PC-3 (cell line): ENCODE measurements around the gene DUSP6. TPM values are rescaled to one million over a fixed set of nuclear protein-coding genes. Genes with fewer than 3 reads are reported as not detected.

Source experiments
- ATAC-seq: fragments of 200-7000 bp; cut with Tn5 transposase; 2 replicates; pipeline ENCODE4 v1.9.1; 2020; ENCODE audit warnings: mild to moderate bottlenecking, moderate library complexity
- BruUV-seq: library from RNA; stranded (reverse); fragments of 400-500 nt; replicated peaks from 2 replicates; lab custom pipeline; 2021; lab: Mats Ljungman, UMichigan
- CTCF ChIA-PET: fragments of 300-600 bp; sonication (Branson Sonifier 250); formaldehyde crosslinking; loops from one replicate; lab custom pipeline; 2022; ENCODE audit warnings: antibody characterized with exemption; lab: Charles Lee
- POLR2A ChIA-PET: fragments of 300-600 bp; sonication (Branson Sonifier 250); formaldehyde crosslinking; loops from one replicate; lab custom pipeline; 2022; ENCODE audit warnings: antibody characterized with exemption; ENCODE audit not compliant: unreplicated experiment; lab: Charles Lee
- DNase-seq: peaks from one replicate; pipeline ENCODE4 v3.0.0-alpha.2; 2015
- H2AFZ ChIP-seq: fragments of 300-600 bp; sonication (generic); 2 replicates; pipeline ENCODE4 v1.6.0; 2016; ENCODE audit warnings: antibody characterized with exemption, low read length
- H3F3A ChIP-seq: fragments of 300-600 bp; sonication (generic); one replicate; pipeline ENCODE4 v1.6.0; 2017; ENCODE audit warnings: antibody characterized with exemption, low read length, control low read depth, mild to moderate bottlenecking; ENCODE audit not compliant: unreplicated experiment
- H3K27ac ChIP-seq: fragments of 300-600 bp; sonication (generic); 2 replicates; pipeline ENCODE4 v1.5.1; 2016; ENCODE audit warnings: mild to moderate bottlenecking, low read length
- H3K27me3 ChIP-seq: fragments of 300-600 bp; sonication (generic); 2 replicates; pipeline ENCODE4 v1.6.1; 2016; ENCODE audit warnings: low read length, mixed read lengths
- H3K36me3 ChIP-seq: fragments of 300-600 bp; sonication (generic); 2 replicates; pipeline ENCODE4 v1.6.1; 2016; ENCODE audit warnings: low read depth, mixed run types, low read length, mixed read lengths
- H3K4me1 ChIP-seq: fragments of 300-600 bp; sonication (generic); 2 replicates; pipeline ENCODE4 v1.5.1; 2016; ENCODE audit warnings: low read length; ENCODE audit not compliant: insufficient read depth
- H3K4me2 ChIP-seq: fragments of 300-600 bp; sonication (generic); 2 replicates; pipeline ENCODE4 v1.6.0; 2016; ENCODE audit warnings: low read length
- H3K4me3 ChIP-seq: fragments of 300-600 bp; sonication (generic); 2 replicates; pipeline ENCODE4 v1.5.1; 2016; ENCODE audit warnings: mild to moderate bottlenecking, low read length, mixed read lengths
- H3K79me2 ChIP-seq: fragments of 300-600 bp; sonication (generic); 2 replicates; pipeline ENCODE4 v1.6.1; 2017; ENCODE audit warnings: low read length, mixed read lengths
- H3K9ac ChIP-seq: fragments of 300-600 bp; sonication (generic); 2 replicates; pipeline ENCODE4 v1.6.0; 2016; ENCODE audit warnings: mild to moderate bottlenecking, low read length
- H3K9me2 ChIP-seq: fragments of 300-600 bp; sonication (generic); replicated peaks from 2 replicates; pipeline ENCODE4 v1.6.1; 2016; ENCODE audit warnings: mixed run types, low read length, mixed read lengths
- H3K9me3 ChIP-seq: fragments of 300-600 bp; sonication (generic); 2 replicates; pipeline ENCODE4 v1.6.1; 2016; ENCODE audit warnings: low read length, mixed read lengths
- H4K20me1 ChIP-seq: fragments of 300-600 bp; sonication (generic); 2 replicates; pipeline ENCODE4 v1.6.1; 2016; ENCODE audit warnings: low read length, mixed read lengths
- EZH2 ChIP-seq: fragments of 300-600 bp; sonication (generic); IDR thresholded peaks from one replicate; pipeline ENCODE4 v1.6.1; 2017; ENCODE audit warnings: antibody characterized with exemption, mild to moderate bottlenecking, low read length; ENCODE audit not compliant: unreplicated experiment
- EZH2phosphoT487 ChIP-seq: fragments of 300-600 bp; sonication (generic); IDR thresholded peaks from 2 replicates; pipeline ENCODE4 v1.6.1; 2018; ENCODE audit warnings: mild to moderate bottlenecking, antibody characterized with exemption, low read length, borderline replicate concordance
- intact Hi-C: fragments of 100-400 bp; cut with micrococcal nuclease; formaldehyde crosslinking; loops from 2 replicates; pipeline ENCODE4 v1.9.0; 2023
- total RNA-seq: library from RNA; depleted of rRNA; stranded (reverse); fragments of >200 nt; gene quantifications from 2 replicates; pipeline ENCODE4 v1.2.3, GENCODE V29; 2014
- TF ChIP-seq, protein P1 (sequence below): fragments of 300-600 bp; sonication (generic); conservative IDR thresholded peaks from 2 replicates; pipeline ENCODE4 v1.5.1; 2017; ENCODE audit warnings: antibody characterized with exemption, low read depth, mild to moderate bottlenecking, low read length

Gene DUSP6
- total RNA-seq, 1 experiment from 2014 or later = 244 TPM

- H3K9me3 ChIP-seq = no peaks in the 10 kb centered on the region
- no TSS peak for BruUV-seq
- H3K9ac ChIP-seq = no peak overlapping the region
- H2AFZ ChIP-seq = no peak overlapping the region
- peaks cover 6% of the 10 kb centered on the region for H3K36me3 ChIP-seq
- ATAC-seq = no peak
- H4K20me1 ChIP-seq = peaks cover 15% of the 10 kb centered on the region
- H3K27ac ChIP-seq = no peak overlapping the region
- ChIA-PET POLR2A (no interaction called here), CTCF (interaction anchor here (0.6 kb wide), 1 partner anchor 21 kb away, joined by 3 read pairs; no protein-coding TSS in a partner anchor)
- no peak for DNase-seq
- H3K79me2 ChIP-seq = peaks cover 33% of the 10 kb centered on the region
- intact Hi-C loops = no loop called here
- H3F3A ChIP-seq = no peaks in the 10 kb centered on the region
- peaks cover 20% of the 10 kb centered on the region for H3K4me1 ChIP-seq
- TF ChIP-seq, protein P1, sequence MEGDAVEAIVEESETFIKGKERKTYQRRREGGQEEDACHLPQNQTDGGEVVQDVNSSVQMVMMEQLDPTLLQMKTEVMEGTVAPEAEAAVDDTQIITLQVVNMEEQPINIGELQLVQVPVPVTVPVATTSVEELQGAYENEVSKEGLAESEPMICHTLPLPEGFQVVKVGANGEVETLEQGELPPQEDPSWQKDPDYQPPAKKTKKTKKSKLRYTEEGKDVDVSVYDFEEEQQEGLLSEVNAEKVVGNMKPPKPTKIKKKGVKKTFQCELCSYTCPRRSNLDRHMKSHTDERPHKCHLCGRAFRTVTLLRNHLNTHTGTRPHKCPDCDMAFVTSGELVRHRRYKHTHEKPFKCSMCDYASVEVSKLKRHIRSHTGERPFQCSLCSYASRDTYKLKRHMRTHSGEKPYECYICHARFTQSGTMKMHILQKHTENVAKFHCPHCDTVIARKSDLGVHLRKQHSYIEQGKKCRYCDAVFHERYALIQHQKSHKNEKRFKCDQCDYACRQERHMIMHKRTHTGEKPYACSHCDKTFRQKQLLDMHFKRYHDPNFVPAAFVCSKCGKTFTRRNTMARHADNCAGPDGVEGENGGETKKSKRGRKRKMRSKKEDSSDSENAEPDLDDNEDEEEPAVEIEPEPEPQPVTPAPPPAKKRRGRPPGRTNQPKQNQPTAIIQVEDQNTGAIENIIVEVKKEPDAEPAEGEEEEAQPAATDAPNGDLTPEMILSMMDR = no peak; the same call in 1 of the 2 replicates
- no peak for TF ChIP-seq EZH2
- no peak for TF ChIP-seq EZH2phosphoT487
- peak overlapping the region; percentile 86 for H3K4me2 ChIP-seq
- peak overlapping the region; percentile 77 for H3K4me3 ChIP-seq
- no peaks in the 10 kb centered on the region for H3K9me2 ChIP-seq
- H3K27me3 ChIP-seq = no peaks in the 10 kb centered on the region
Measured at GRCh38 chr12:89355243-89356068, 3.2 kb upstream of the DUSP6 start.

DNA sequence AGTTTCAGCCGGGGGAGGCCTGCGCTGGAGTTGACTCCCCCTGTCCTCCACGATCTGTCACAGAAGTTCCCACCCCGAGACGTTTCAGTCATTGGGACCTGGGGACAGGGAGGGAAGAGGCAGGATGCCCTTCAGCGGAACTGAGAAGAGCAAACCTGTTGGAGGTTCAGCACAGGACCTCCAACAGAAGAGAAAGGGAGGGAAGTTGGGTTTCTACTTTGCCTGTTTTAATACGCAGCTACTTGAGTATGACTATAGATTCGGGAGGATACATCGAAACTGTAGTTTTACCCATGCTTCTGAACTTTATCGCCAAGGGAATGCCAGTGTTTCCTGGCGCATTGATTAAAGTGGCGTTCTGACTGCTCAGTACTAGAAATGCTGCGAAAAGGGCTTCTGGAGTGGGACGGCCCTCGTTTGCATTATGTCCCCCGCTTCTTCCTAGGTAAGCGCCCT, 2.3 kb upstream of the DUSP6 start:
- POLR2A ChIA-PET = no interaction called here
- DNase-seq = no peak

More for the DNA sequence above, 2.3 kb upstream of the DUSP6 start:
- ATAC-seq = no peak
- Histone ChIP-seq H3K4me1 (peaks cover 20% of the 10 kb centered on the region), H3K27ac (peak overlapping the region; percentile 93), H3K79me2 (peaks cover 42% of the 10 kb centered on the region), H3F3A (peaks cover 4% of the 10 kb centered on the region), H4K20me1 (peaks cover 23% of the 10 kb centered on the region), H3K4me2 (peak overlapping the region; percentile 86), H3K9me2 (no peaks in the 10 kb centered on the region), H2AFZ (peak overlapping the region; percentile 87), H3K27me3 (no peaks in the 10 kb centered on the region), H3K4me3 (peak overlapping the region; percentile 77), H3K9me3 (no peaks in the 10 kb centered on the region), H3K9ac (peak overlapping the region; percentile 91), H3K36me3 (peaks cover 14% of the 10 kb centered on the region)
- no TSS peak for BruUV-seq
- CTCF ChIA-PET = interaction anchor here (0.6 kb wide), 1 partner anchor 22 kb away, joined by 3 read pairs; no protein-coding TSS in a partner anchor
- TF ChIP-seq, protein P1 = no peak
- TF ChIP-seq EZH2 (no peak), EZH2phosphoT487 (no peak)
- intact Hi-C loops = loop anchor here (1.0 kb wide), 1 partner anchor 17 kb away; no protein-coding TSS in a partner anchor
